Choroid plexus epithelial cell (primary cell): ENCODE measurements around the gene KRTAP10-3.
"Not testable (repeated sequence)": the region's sequence is repeated elsewhere in the genome, so short reads cannot be mapped to it uniquely, and the experiment has no call there.

Source experiments
- DNase-seq: peaks from one replicate; pipeline ENCODE4 v3.0.0-alpha.2; 2010; ENCODE audit warnings: low read depth
- H3K4me3 ChIP-seq: 2 replicates; pipeline ENCODE4 v1.5.1; 2011; ENCODE audit warnings: low read depth, mild to moderate bottlenecking, control low read depth, low read length, moderate library complexity
- TF ChIP-seq, protein P1 (sequence below): conservative IDR thresholded peaks from 2 replicates; pipeline ENCODE4 v1.5.1; 2011; ENCODE audit warnings: low read depth, mild to moderate bottlenecking, control low read depth, inconsistent platforms, low read length, moderate library complexity

KRTAP10-3 gene

DNA sequence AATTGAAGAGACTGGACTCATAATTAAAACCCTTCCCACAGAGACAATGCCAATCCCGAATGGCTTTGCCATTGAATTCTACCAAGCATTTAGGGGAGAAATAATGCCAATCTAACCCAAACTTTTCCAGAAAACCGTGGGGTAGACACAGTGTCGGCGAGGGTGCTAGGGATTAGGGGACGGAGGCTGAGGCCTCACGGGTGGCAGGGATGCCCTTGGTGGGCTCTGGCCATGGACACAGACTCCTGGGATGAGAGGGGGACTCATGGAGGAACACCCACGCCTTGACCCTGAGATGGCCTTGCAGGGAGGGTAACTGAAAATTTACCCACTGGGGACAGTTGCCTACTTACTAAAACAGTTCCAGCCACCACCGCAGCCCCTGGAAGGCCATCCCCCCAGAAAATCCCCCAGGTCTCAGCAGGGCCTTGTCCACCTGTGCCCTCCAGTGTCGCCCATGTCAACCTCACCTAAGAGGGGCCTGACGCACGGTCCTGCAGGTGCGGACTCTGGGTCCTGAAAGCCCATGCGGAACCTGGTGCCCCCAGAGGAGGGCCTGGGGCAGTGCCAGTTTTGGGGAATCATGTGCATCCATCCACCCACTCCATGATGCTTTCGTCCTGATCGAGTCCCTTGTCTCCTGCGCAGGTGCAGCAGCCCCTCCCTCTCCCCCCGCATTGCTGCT, 19.9 kb upstream of the KRTAP10-3 start:
- DNase-seq: no peak
- TF ChIP-seq, protein P1, sequence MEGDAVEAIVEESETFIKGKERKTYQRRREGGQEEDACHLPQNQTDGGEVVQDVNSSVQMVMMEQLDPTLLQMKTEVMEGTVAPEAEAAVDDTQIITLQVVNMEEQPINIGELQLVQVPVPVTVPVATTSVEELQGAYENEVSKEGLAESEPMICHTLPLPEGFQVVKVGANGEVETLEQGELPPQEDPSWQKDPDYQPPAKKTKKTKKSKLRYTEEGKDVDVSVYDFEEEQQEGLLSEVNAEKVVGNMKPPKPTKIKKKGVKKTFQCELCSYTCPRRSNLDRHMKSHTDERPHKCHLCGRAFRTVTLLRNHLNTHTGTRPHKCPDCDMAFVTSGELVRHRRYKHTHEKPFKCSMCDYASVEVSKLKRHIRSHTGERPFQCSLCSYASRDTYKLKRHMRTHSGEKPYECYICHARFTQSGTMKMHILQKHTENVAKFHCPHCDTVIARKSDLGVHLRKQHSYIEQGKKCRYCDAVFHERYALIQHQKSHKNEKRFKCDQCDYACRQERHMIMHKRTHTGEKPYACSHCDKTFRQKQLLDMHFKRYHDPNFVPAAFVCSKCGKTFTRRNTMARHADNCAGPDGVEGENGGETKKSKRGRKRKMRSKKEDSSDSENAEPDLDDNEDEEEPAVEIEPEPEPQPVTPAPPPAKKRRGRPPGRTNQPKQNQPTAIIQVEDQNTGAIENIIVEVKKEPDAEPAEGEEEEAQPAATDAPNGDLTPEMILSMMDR: no peak
- H3K4me3 ChIP-seq: no peak overlapping the region

DNA sequence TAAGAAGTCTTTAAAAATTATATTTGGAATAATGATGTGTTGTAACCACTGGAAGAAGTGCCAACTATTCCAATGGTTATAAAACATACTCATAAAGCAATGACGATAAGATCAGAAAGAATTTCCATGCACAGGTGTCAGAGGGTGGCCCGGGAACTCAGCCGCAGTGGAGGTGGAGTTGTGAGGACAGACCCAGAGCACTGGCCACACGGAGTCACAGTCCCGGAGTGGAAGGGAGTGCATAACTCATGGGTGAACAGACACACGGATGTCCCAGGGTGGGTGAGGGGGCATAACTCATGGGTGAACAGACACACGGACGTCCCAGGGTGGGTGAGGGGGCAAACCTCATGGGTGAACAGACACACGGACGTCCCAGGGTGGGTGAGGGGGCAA, 17.4 kb upstream of the KRTAP10-3 start:
- DNase-seq: no peak
- TF ChIP-seq, protein P1: no peak
- no peak overlapping the region for H3K4me3 ChIP-seq

DNA sequence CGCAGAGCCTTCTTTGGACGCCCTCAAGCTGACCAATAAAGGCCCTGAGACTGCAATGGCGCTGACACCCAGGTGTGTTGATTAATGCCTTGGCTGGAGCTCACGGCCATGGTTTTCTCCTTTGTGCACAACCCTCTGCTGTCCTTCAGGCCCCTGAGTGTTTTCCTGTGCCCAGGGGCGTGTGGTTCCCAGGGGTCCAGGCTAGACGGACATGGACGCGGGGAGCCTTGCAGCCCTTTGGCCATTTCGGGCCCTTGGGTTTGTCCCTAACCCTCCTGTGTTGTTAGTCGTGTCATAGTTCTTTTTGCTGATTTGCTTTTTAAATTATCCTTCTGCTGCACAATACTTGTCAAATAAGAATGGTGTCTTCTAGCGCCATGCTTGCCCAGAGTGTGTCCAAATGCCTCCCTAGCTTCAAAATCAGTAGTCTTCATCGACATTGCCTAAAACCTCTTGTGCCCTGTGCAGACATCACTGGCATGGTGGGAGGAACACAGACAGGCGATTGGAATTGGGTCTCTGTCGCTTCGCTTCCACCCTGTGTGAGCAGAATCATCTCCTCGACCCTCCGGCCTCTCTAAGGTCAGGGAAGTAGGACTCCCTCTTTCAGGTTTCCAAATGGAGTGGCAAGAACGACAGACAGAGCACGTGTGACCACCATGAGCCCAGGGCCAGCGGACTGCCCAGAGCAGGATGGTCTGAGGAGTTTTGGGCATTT, 16.9 kb upstream of the KRTAP10-3 start:
- TF ChIP-seq, protein P1: no peak
- DNase-seq: no peak
- no peak overlapping the region for H3K4me3 ChIP-seq

DNA sequence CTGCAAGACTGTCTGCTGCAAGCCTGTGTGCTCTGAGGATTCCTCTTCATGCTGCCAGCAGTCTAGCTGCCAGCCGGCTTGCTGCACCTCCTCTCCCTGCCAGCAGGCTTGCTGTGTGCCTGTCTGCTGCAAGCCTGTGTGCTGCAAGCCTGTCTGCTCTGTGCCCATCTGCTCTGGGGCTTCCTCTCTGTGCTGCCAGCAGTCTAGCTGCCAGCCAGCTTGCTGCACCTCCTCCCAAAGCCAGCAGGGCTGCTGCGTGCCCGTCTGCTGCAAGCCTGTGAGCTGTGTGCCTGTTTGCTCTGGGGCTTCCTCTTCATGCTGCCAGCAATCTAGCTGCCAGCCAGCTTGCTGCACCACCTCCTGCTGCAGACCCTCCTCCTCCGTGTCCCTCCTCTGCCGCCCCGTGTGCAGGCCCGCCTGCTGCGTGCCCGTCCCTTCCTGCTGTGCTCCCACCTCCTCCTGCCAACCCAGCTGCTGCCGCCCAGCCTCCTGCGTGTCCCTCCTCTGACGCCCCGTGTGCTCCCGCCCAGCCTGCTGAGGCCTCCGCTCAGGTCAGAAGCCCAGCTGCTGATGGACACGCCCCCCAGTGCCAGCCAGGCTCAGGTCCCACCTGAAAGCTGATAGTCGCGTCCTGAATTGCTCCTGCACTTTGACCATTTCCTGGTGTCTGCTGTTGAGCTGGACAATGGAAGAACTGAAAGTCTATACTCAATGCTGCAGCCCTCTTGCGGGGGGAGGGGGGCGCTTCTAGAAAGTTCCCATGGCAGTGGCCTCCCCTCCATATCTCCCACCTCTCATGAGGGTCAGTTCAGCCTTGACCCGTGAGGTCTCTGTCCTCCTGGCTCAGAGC, 16.1 kb upstream of the KRTAP10-3 start:
- TF ChIP-seq, protein P1: no peak
- DNase-seq: no peak
- H3K4me3 ChIP-seq: no peak overlapping the region

DNA sequence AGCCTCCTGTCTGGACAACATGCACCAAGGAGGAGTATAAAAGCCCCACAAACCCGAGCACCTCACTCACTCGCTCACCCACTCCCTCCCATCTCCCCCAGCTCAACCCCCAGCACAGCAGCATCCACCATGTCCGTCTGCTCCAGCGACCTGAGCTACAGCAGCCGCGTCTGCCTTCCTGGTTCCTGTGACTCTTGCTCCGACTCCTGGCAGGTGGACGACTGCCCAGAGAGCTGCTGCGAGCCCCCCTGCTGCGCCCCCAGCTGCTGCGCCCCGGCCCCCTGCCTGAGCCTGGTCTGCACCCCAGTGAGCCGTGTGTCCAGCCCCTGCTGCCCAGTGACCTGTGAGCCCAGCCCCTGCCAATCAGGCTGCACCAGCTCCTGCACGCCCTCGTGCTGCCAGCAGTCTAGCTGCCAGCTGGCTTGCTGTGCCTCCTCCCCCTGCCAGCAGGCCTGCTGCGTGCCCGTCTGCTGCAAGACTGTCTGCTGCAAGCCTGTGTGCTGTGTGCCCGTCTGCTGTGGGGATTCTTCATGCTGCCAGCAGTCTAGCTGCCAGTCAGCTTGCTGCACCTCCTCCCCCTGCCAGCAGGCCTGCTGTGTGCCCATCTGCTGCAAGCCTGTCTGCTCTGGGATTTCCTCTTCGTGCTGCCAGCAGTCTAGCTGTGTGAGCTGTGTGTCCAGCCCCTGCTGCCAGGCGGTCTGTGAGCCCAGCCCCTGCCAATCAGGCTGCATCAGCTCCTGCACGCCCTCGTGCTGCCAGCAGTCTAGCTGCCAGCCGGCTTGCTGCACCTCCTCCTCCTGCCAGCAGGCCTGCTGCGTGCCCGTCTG, 15.2 kb upstream of the KRTAP10-3 start, which contains the start of gene KRTAP10-4:
Gene KRTAP10-4, plus strand, starts transcription at position 100 of the 827 bp plus-strand sequence. Its CDS starts 30 bp downstream, at position 130.
- DNase-seq: not testable (repeated sequence)

DNA sequence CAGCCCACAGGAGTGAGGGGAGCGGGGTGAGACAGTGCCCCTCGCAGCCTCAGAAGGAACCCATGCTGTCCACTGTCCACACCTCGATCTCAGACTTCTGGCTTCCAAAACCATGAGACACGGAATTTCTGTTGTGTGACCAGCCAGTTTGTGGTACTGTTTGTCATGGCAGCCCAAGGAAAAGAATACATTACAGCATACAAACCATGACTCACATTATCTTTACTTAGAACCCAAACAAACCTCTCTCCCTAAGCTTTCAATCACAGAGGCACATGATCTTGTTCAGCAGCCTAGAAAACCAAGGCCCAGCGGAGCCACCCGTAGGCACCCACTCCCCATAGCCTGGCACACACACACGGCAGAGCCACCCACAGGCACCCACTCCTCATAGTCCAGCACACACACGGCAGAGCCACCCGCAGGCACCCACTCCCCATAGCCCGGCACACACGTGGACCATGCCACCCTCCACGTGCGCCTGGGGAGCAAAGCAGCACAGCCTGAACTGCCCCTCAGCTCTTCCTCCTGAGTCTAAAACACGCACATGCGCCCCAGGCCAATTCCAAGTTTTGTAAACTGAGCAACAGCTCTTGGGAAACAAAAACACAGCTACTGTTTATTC, 14.5 kb upstream of the KRTAP10-3 start:
- TF ChIP-seq, protein P1: no peak
- no peak for DNase-seq
- H3K4me3 ChIP-seq: no peak overlapping the region

More for the DNA sequence above, 15.2 kb upstream of the KRTAP10-3 start, which contains the start of gene KRTAP10-4:
- H3K4me3 ChIP-seq: not testable (repeated sequence)
